ENCODE results near the gene CHADL. TPM values are rescaled to one million over a fixed set of nuclear protein-coding genes. Genes with fewer than 3 reads are reported as not detected.
A peak's percentile ranks its signal among the peaks of the same experiment; 100 is the strongest.

CHADL gene
- polyA plus RNA-seq, 1 donor (not counting 4 experiments of a cell fraction or from before 2014, with no cell fraction given): 0.16 TPM

DNA sequence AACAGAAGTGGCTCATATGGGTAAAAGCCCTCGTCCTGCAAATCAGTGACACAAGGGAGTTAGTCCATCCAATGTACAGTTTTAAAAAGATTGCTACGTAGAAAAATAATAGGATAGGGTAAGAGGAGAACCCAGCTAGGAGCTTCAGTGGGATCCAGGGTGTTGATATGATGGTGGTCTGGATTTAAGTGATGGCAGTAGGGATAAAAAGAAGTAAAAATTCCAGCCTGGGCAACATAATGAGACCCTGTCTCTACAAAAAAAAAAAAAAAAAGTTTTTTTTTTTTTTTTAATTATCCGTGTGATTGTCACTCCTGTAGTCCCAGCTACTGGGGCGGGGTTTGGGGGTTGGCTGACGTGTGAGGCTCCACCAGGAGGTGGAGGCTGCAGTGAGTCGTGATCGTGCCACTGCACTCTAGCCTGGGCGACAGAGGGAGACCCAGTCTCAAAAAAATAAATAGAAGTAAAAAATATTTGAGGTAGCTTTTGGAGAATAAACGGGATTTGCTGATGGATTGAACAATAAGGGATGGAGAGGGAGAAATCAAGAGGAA is 42.6 kb downstream of the CHADL start:
- DNase-seq (ENCODE audit: low read depth, low spot score) (no peak), FAIRE-seq (no peak)
- H4K20me1 ChIP-seq (ENCODE audit: control insufficient read depth, extremely low read depth, insufficient read depth, low read length): no peaks in the 10 kb centered on the region
- peak overlapping the region; percentile 97 for H2AFZ ChIP-seq (ENCODE audit: control insufficient read depth, low read length)
- H3K36me3 ChIP-seq (ENCODE audit: control insufficient read depth in 2 of 2, extremely low read depth in 1 of 2, insufficient read depth in 2 of 2, low read length in 2 of 2): no peaks in the 10 kb centered on the region
- H3K9me3 ChIP-seq (ENCODE audit: control insufficient read depth, low read depth, low read length): no peaks in the 10 kb centered on the region
- H3K9me1 ChIP-seq (ENCODE audit: control insufficient read depth, extremely low read depth, insufficient read depth, low read length): no peaks in the 10 kb centered on the region
- TF ChIP-seq, protein P1, sequence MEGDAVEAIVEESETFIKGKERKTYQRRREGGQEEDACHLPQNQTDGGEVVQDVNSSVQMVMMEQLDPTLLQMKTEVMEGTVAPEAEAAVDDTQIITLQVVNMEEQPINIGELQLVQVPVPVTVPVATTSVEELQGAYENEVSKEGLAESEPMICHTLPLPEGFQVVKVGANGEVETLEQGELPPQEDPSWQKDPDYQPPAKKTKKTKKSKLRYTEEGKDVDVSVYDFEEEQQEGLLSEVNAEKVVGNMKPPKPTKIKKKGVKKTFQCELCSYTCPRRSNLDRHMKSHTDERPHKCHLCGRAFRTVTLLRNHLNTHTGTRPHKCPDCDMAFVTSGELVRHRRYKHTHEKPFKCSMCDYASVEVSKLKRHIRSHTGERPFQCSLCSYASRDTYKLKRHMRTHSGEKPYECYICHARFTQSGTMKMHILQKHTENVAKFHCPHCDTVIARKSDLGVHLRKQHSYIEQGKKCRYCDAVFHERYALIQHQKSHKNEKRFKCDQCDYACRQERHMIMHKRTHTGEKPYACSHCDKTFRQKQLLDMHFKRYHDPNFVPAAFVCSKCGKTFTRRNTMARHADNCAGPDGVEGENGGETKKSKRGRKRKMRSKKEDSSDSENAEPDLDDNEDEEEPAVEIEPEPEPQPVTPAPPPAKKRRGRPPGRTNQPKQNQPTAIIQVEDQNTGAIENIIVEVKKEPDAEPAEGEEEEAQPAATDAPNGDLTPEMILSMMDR (optimal IDR thresholded peaks at IDR 0.05 in 1 of 3, IDR thresholded peaks at IDR 0.05 in 1 of 3, conservative IDR thresholded peaks at IDR 0.05 in 1 of 3; ENCODE audit: extremely low read depth in 1 of 3, insufficient read depth in 2 of 3, low read length in 3 of 3): no peak
- TF ChIP-seq EZH2 (IDR thresholded peaks at IDR 0.05; ENCODE audit: low read length): no peak
- H3K27me3 ChIP-seq (ENCODE audit: control insufficient read depth, extremely low read depth, insufficient read depth, low read length): no peaks in the 10 kb centered on the region
- peak overlapping the region; percentile 64 for H3K9ac ChIP-seq (ENCODE audit: control insufficient read depth, extremely low read depth, insufficient read depth, low read length)
- H3K27ac ChIP-seq (ENCODE audit: control insufficient read depth, insufficient read depth, low read length): no peak overlapping the region
- dilution Hi-C loops (cut with MboI; ENCODE audit: extremely low pct_ligation_motif_present, low sequenced_read_pairs): no loop called here
- peak overlapping the region; percentile 96 for H3K4me2 ChIP-seq (ENCODE audit: control insufficient read depth, extremely low read depth, insufficient read depth, low read depth, low read length)
- H3K4me1 ChIP-seq (ENCODE audit: control insufficient read depth, extremely low read depth, insufficient read depth, low read length): peaks cover 17% of the 10 kb centered on the region
- H3K4me3 ChIP-seq (ENCODE audit: control insufficient read depth in 2 of 3, extremely low read depth in 1 of 3, insufficient read depth in 2 of 3, low read depth in 1 of 3, low read length in 3 of 3): peak overlapping the region; percentile 56 to 81 (median 75)
- no peaks in the 10 kb centered on the region for H3K79me2 ChIP-seq (ENCODE audit: control insufficient read depth, insufficient read depth, low read length)

DNA sequence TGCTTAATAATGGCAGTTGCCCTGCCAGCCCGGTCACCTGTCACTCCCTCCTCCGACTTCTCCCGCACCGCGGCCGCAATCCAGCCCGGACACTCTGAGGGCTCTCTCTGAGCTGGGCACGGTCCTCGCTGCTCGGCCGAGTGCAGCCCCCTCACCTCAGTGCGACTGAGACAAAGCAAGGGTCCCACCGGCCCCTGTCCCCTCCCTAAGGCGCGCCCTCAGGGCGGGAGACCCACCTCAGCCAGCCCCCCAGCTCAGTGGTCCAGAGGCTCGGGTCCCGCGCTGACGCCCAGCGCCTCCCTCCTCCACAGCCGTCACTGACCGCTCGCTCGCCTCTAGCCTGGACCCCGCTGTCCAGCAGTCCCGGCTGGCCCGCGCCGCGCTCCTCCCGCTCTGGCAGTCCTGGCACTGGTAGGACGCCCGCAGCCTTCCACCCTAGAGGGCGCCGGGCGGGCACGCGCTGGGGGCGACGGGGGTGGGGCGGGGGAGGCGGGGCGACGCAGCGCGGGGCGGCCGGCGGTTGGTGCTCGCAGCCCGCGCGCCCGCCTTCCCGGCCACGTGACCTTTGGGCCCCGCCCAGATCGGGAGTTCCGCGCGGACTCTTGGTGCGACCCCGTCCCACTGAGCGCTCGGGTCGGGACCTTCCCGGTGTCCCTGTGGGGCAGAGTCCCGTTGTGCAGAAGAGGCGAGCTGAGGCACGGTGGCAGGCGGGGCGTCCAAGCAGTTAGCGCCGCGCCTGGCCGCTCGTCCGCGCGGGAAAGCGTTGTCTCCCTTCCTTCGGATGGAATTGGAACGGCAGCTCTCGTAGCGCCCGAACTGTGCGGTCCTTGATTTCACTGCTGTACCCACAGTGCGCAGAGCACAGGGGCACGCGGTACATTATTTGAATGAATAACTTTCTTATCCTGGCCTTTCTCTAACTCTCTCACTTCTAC is 43.4 kb downstream of the CHADL start:
- H3K9me3 ChIP-seq (ENCODE audit: control insufficient read depth, low read depth, low read length): no peaks in the 10 kb centered on the region
- H3K27me3 ChIP-seq (ENCODE audit: control insufficient read depth, extremely low read depth, insufficient read depth, low read length): no peaks in the 10 kb centered on the region
- H2AFZ ChIP-seq (ENCODE audit: control insufficient read depth, low read length): peak overlapping the region; percentile 97
- H4K20me1 ChIP-seq (ENCODE audit: control insufficient read depth, extremely low read depth, insufficient read depth, low read length): no peaks in the 10 kb centered on the region
- no peaks in the 10 kb centered on the region for H3K79me2 ChIP-seq (ENCODE audit: control insufficient read depth, insufficient read depth, low read length)
- FAIRE-seq: no peak
- no peaks in the 10 kb centered on the region for H3K9me1 ChIP-seq (ENCODE audit: control insufficient read depth, extremely low read depth, insufficient read depth, low read length)
- peaks cover 17% of the 10 kb centered on the region for H3K4me1 ChIP-seq (ENCODE audit: control insufficient read depth, extremely low read depth, insufficient read depth, low read length)
- no peak overlapping the region for H3K27ac ChIP-seq (ENCODE audit: control insufficient read depth, insufficient read depth, low read length)
- TF ChIP-seq, protein P1 (optimal IDR thresholded peaks at IDR 0.05 in 1 of 3, IDR thresholded peaks at IDR 0.05 in 1 of 3, conservative IDR thresholded peaks at IDR 0.05 in 1 of 3; ENCODE audit: extremely low read depth in 1 of 3, insufficient read depth in 2 of 3, low read length in 3 of 3): peak in 2 of 3 experiments; percentile 37 to 42
- TF ChIP-seq EZH2 (IDR thresholded peaks at IDR 0.05; ENCODE audit: low read length): no peak
- no peak for DNase-seq (ENCODE audit: low read depth, low spot score)
- H3K36me3 ChIP-seq (ENCODE audit: control insufficient read depth in 2 of 2, extremely low read depth in 1 of 2, insufficient read depth in 2 of 2, low read length in 2 of 2): no peaks in the 10 kb centered on the region
- peak overlapping the region; percentile 64 for H3K9ac ChIP-seq (ENCODE audit: control insufficient read depth, extremely low read depth, insufficient read depth, low read length)
- dilution Hi-C loops (cut with MboI; ENCODE audit: extremely low pct_ligation_motif_present, low sequenced_read_pairs): no loop called here
- H3K4me2 ChIP-seq (ENCODE audit: control insufficient read depth, extremely low read depth, insufficient read depth, low read depth, low read length): peak overlapping the region; percentile 96
- H3K4me3 ChIP-seq (ENCODE audit: control insufficient read depth in 2 of 3, extremely low read depth in 1 of 3, insufficient read depth in 2 of 3, low read depth in 1 of 3, low read length in 3 of 3): peak overlapping the region; percentile 56 to 81 (median 75)
